ENCODE measurements around the gene KNOP1. TPM values are rescaled to one million over a fixed set of nuclear protein-coding genes. Genes with fewer than 3 reads are reported as not detected.

Gene KNOP1
- total and polyA plus RNA-seq, 2 donors (not counting 3 experiments of a cell fraction or from before 2014, with no cell fraction given) = 6.7 to 33.5 TPM

DNA sequence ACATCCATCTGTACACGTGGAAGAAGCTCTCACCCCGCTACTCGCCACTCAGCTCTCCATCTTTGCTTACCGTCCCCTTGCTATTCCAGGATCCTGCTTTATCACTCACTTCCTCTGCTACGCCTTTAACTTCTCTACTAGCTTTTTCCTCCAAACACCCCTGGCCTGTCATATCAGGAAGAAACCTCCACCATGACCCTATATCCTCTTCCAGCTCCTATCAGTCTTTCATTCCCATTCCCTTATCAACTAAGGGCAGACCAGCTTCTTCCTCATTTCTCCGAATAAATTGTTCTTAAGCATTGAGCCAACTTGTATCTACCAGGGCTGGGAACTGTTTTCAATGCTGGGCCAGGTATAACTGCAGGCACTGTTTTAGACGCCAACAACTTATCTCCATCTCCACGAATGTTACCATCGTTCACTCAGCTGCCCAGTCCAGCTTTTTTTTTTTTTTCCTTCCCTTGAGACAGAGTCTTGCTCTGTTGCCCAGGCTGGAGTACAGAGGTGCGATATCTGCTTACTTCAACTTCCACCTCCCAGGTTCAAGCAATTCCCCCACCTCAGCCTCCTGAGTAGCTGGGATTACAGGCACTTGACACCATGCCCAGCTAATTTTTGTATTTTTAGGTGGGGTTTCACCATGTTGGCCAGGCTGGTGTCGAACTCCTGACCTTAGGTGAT is 4.4 kb upstream of the KNOP1 start:
- no peaks in the 10 kb centered on the region for H3K36me3 ChIP-seq (ENCODE audit: control insufficient read depth in 2 of 2, extremely low read depth in 1 of 2, insufficient read depth in 2 of 2, low read length in 2 of 2)
- H4K20me1 ChIP-seq (replicated peaks; ENCODE audit: control insufficient read depth, extremely low read depth, insufficient read depth, low read length) = no peaks in the 10 kb centered on the region
- no peak overlapping the region for H3K27ac ChIP-seq (ENCODE audit: insufficient read depth, low read depth, low read length)
- no peaks in the 10 kb centered on the region for H3K27me3 ChIP-seq (ENCODE audit: control insufficient read depth in 2 of 2, insufficient read depth in 2 of 2, low read length in 2 of 2)
- peaks cover 10% of the 10 kb centered on the region for H3K79me2 ChIP-seq (ENCODE audit: control insufficient read depth, insufficient read depth, low read length)
- FAIRE-seq (no peak), DNase-seq (ENCODE audit: low read depth, low spot score) (peak; percentile 32)
- no peaks in the 10 kb centered on the region for H3K9me1 ChIP-seq (replicated peaks; ENCODE audit: control insufficient read depth, extremely low read depth, insufficient read depth, low read length)
- BruUV-seq (replicated peaks) = no TSS peak
- H3K9me3 ChIP-seq (replicated peaks; ENCODE audit: control insufficient read depth, insufficient read depth, low read length) = no peaks in the 10 kb centered on the region
- peaks cover 7% of the 10 kb centered on the region for H3K4me1 ChIP-seq (ENCODE audit: control insufficient read depth, extremely low read depth, insufficient read depth, low read length)
- no peak overlapping the region for H3K4me3 ChIP-seq (replicated peaks in 1 of 3; ENCODE audit: insufficient read depth in 1 of 3, low read depth in 1 of 3, low read length in 3 of 3)
- no peak overlapping the region for H2AFZ ChIP-seq (ENCODE audit: low read depth, low read length)
- intact Hi-C loops (cut with micrococcal nuclease) (no loop called here), dilution Hi-C loops (cut with MboI; ENCODE audit: extremely low pct_ligation_motif_present, low sequenced_read_pairs) (no loop called here)
- no peak overlapping the region for H3K4me2 ChIP-seq (ENCODE audit: insufficient read depth, low read length)
- TF ChIP-seq JUN (IDR thresholded peaks at IDR 0.05; ENCODE audit: borderline replicate concordance, insufficient read depth, insufficient read length, low read depth) (no peak), MAX (IDR thresholded peaks at IDR 0.05; ENCODE audit: insufficient read depth, insufficient read length) (no peak), FOS (IDR thresholded peaks at IDR 0.05; ENCODE audit: borderline replicate concordance, insufficient read depth, low read length) (no peak), POLR2A (IDR thresholded peaks at IDR 0.05; ENCODE audit: low read depth, low read length) (no peak), CTCF (IDR thresholded peaks at IDR 0.05; ENCODE audit: extremely low read depth in 1 of 2, insufficient read depth in 1 of 2, low read depth in 1 of 2, low read length in 2 of 2) (no peak), EZH2 (IDR thresholded peaks at IDR 0.05; ENCODE audit: borderline replicate concordance, low read depth, low read length, severe bottlenecking) (no peak), GATA2 (IDR thresholded peaks at IDR 0.05; ENCODE audit: insufficient read depth, insufficient read length, low read depth, low read length) (no peak), MYC (IDR thresholded peaks at IDR 0.05; ENCODE audit: low read depth, low read length) (no peak), POLR2AphosphoS5 (IDR thresholded peaks at IDR 0.05; ENCODE audit: insufficient read depth, low read depth, low read length) (no peak)
- POLR2A ChIA-PET = no interaction called here
- CTCF ChIA-PET = interaction anchor here (0.5 to 1.7 kb wide), 6 partner anchors 27 to 162 kb away, joined by 3 to 4 read pairs (median 4); partner anchors contain the start of gene GPRC5B
- H3K9ac ChIP-seq (replicated peaks; ENCODE audit: extremely low read depth, insufficient read depth, low read length) = no peak overlapping the region

Data from endothelial cell of umbilical vein (primary cell).